Lung (tissue), 12 donors: ENCODE results near the gene UAP1L1. TPM values are rescaled to one million over a fixed set of nuclear protein-coding genes. Genes with fewer than 3 reads are reported as not detected.

Experiments
- ATAC-seq: fragments of 200-7000 bp; cut with Tn5 transposase; one replicate; pipeline ENCODE4 v1.9.1; 2020; ENCODE audit warnings: moderate number of reproducible peaks; ENCODE audit not compliant: insufficient read depth, low FRiP score
- DNase-seq, 3 donors: peaks; one replicate each; pipeline ENCODE4 v3.0.0-alpha.2; 2013 to 2017
- H3K27ac ChIP-seq, 2 donors: one replicate each; pipeline ENCODE4 v1.5.1; 2013; ENCODE audit warnings: mild to moderate bottlenecking in 2 of 2, moderate library complexity in 2 of 2, control low read depth in 1 of 2, inconsistent platforms in 1 of 2, low read depth in 1 of 2, low read length in 1 of 2
- H3K27me3 ChIP-seq, 3 donors: one replicate each; pipeline ENCODE4 v1.5.1; 2013; ENCODE audit warnings: low read length in 2 of 3; ENCODE audit not compliant: control insufficient read depth in 3 of 3, insufficient read depth in 3 of 3
- H3K36me3 ChIP-seq, 4 donors: one replicate each; pipeline ENCODE4 v1.5.1; 2013; ENCODE audit warnings: low read length in 4 of 4, mild to moderate bottlenecking in 1 of 4, moderate library complexity in 1 of 4; ENCODE audit not compliant: control insufficient read depth in 4 of 4, insufficient read depth in 4 of 4
- H3K4me1 ChIP-seq, 5 donors: one replicate each; pipeline ENCODE4 v1.5.1; 2013; ENCODE audit warnings: low read length in 5 of 5, mild to moderate bottlenecking in 2 of 5, moderate library complexity in 1 of 5; ENCODE audit not compliant: control insufficient read depth in 5 of 5, insufficient read depth in 5 of 5
- H3K4me3 ChIP-seq: one replicate; pipeline ENCODE4 v1.5.1; 2013; ENCODE audit warnings: mild to moderate bottlenecking, control low read depth, moderate library complexity
- H3K9ac ChIP-seq, 2 donors: one replicate each; pipeline ENCODE4 v1.5.1; 2013; ENCODE audit warnings: low read length in 2 of 2, control low read depth in 1 of 2; ENCODE audit not compliant: insufficient read depth in 1 of 2
- H3K9me3 ChIP-seq, 4 donors: one replicate each; pipeline ENCODE4 v1.5.1; 2013; ENCODE audit warnings: low read length in 3 of 4, mild to moderate bottlenecking in 1 of 4, moderate library complexity in 1 of 4; ENCODE audit not compliant: control insufficient read depth in 4 of 4, insufficient read depth in 3 of 4
- CTCF ChIP-seq: IDR thresholded peaks from 2 replicates; pipeline ENCODE4 v1.5.1; 2012; ENCODE audit warnings: mild to moderate bottlenecking; ENCODE audit errors: control extremely low read depth, extremely low read depth
- WGBS, 2 donors: extraction: QIAGEN DNeasy Blood & Tissue Kit; methylation state at CpG; one replicate each; pipeline ENCODE4 v1.1.7; 2013; 5-methylcytosine and 5-hydroxymethylcytosine counted together
- polyA plus RNA-seq, 2 donors: library from polyadenylated mRNA; stranded (reverse); fragments of 200-250 nt; gene quantifications; one replicate each; pipeline ENCODE4 v1.2.1, GENCODE V29; 2013
- total RNA-seq, 2 donors: library from RNA; depleted of rRNA in 1 of 2; stranded (reverse); fragments of >200 nt in 1 of 2; gene quantifications; one replicate each; pipeline ENCODE4 v1.2.1, GENCODE V29; 2014 to 2021
- donor health status: control.
- donor health status: control.
- donor health status: Bipolar disorder and iron deficiency.
- donor health status: healthy.
- donor health status: DM: yes; HTN: yes; CAD: no.

The UAP1L1 gene
- total and polyA plus RNA-seq, 4 donors: 12.2 to 35.5 (median 17.1) TPM

- ATAC-seq (no peak), DNase-seq (peak; percentile 24 to 59 (median 37))
- TF ChIP-seq CTCF: no peak
- Histone ChIP-seq H3K9ac (peak overlapping the region in 1 of 2 donors; percentile 61), H3K4me3 (no peak overlapping the region), H3K27me3 (no peaks in the 10 kb centered on the region), H3K36me3 (no peaks in the 10 kb centered on the region), H3K9me3 (peaks cover 0 to 5% (median 0%) of the 10 kb centered on the region in 4 donors), H3K4me1 (peaks cover 0 to 16% (median 6%) of the 10 kb centered on the region in 5 donors), H3K27ac (peak overlapping the region in 1 of 2 donors; percentile 82)
- 14 to 15% methylated on average over 24 of the region's 24 CpGs for WGBS, 2 donors
Observed at GRCh38 chr9:137127301-137128157, 50.2 kb downstream of the UAP1L1 start.

- WGBS, 2 donors: 56 to 67% methylated on average over 19 of the region's 19 CpGs
- Histone ChIP-seq H3K27ac (peak overlapping the region in 1 of 2 donors; percentile 80), H3K36me3 (no peaks in the 10 kb centered on the region), H3K4me3 (peak overlapping the region; percentile 8), H3K9me3 (peaks cover 0 to 5% (median 0%) of the 10 kb centered on the region in 4 donors), H3K4me1 (peaks cover 0 to 16% (median 6%) of the 10 kb centered on the region in 5 donors), H3K9ac (no peak overlapping the region), H3K27me3 (no peaks in the 10 kb centered on the region)
- peak in 1 of 3 donors; percentile 47 for DNase-seq
- TF ChIP-seq CTCF: no peak
- no peak for ATAC-seq
Observed at GRCh38 chr9:137128158-137128861, 51.0 kb downstream of the UAP1L1 start.

DNA sequence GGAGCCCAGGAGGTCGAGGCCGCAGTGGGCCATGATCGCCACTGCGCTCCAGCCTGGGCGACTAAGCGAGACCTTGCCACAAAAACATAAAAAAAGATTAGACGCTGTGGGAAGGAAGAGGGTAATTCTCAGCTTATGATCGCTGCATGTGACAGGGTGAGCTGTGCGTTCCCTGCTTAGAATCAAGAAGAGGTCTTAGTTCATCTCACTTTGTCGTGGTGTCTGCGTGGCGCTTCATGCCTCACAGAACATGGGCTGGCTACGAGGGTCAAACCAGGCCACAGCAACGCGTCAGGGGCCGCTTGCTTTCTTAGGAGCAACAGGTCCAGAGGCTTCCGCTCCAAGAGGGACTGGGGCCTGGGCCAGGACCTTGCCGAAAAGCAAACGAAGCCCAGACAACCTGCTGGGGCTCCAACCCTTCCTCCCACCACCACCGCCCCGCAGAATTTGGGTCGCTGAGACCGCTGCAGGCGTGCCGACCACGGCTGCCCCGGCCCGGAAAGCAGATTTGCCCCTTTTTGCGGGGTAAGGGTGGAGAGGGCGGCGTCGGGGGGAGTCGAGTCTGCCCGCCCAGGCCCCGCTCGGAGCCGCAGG lies 51.6 kb downstream of the UAP1L1 start:
- Histone ChIP-seq H3K9ac (no peak overlapping the region), H3K27ac (peak overlapping the region; percentile 65 to 80), H3K4me3 (peak overlapping the region; percentile 76), H3K27me3 (peaks cover 0 to 3% (median 0%) of the 10 kb centered on the region in 3 donors), H3K36me3 (no peaks in the 10 kb centered on the region), H3K4me1 (peaks cover 0 to 16% (median 6%) of the 10 kb centered on the region in 5 donors), H3K9me3 (peaks cover 0 to 5% (median 0%) of the 10 kb centered on the region in 4 donors)
- no peak for TF ChIP-seq CTCF
- ATAC-seq: no peak
- DNase-seq: no peak
- 24 to 27% methylated on average over 37 of the region's 37 CpGs for WGBS, 2 donors
